Measurements from ENCODE around the gene PFDN4.

Gene PFDN4

GRCh38 chr20:54172532-54172855 is 35.4 kb upstream of the PFDN4 start:
- no peak overlapping the region for H4K91ac ChIP-seq (ENCODE audit: low read length)
- peak overlapping the region; percentile 17 for H3K4me2 ChIP-seq (ENCODE audit: low read length, poor library complexity, severe bottlenecking)
- H3K4ac ChIP-seq (ENCODE audit: low read depth in 1 of 2, low read length in 2 of 2), result no peak overlapping the region
- H4K8ac ChIP-seq (ENCODE audit: low read length), result no peak overlapping the region
- DNase-seq, result no peak
- no peaks in the 10 kb centered on the region for H3K9me3 ChIP-seq (ENCODE audit: control insufficient read depth, low read length)
- no peak overlapping the region for H2AK5ac ChIP-seq (ENCODE audit: low read length, severe bottlenecking)
- H3K4me1 ChIP-seq (ENCODE audit: control insufficient read depth, insufficient read depth, low read depth, low read length), result peaks cover 19% of the 10 kb centered on the region
- H3K27me3 ChIP-seq (ENCODE audit: control insufficient read depth in 1 of 2, insufficient read depth in 1 of 2, low read length in 2 of 2), result peaks cover 66 to 75% of the 10 kb centered on the region in 2 experiments
- H3K18ac ChIP-seq (ENCODE audit: low read depth in 1 of 2, low read length in 2 of 2), result no peak overlapping the region
- no peak overlapping the region for H2BK15ac ChIP-seq (ENCODE audit: low read depth, poor library complexity, severe bottlenecking)
- H3K79me1 ChIP-seq (replicated peaks; ENCODE audit: low read length, poor library complexity, severe bottlenecking), result no peaks in the 10 kb centered on the region
- WGBS, result 17% methylated on average over 12 of the region's 12 CpGs
- no peak overlapping the region for H2BK12ac ChIP-seq (ENCODE audit: low read length in 2 of 2)
- no peak overlapping the region for H2BK5ac ChIP-seq (ENCODE audit: low read depth, low read length, poor library complexity, severe bottlenecking)
- H2AFZ ChIP-seq (ENCODE audit: low read depth, low read length), result no peak overlapping the region
- H3K4me3 ChIP-seq (ENCODE audit: insufficient read depth in 1 of 2, low read depth in 1 of 2, low read length in 2 of 2), result peak overlapping the region in 1 of 2 experiments; percentile 46
- H3K14ac ChIP-seq (ENCODE audit: low read length in 2 of 2), result no peak overlapping the region
- H3K36me3 ChIP-seq (ENCODE audit: control insufficient read depth in 1 of 2, insufficient read depth in 2 of 2, low read depth in 1 of 2, low read length in 2 of 2), result no peaks in the 10 kb centered on the region
- no peak overlapping the region for H2BK120ac ChIP-seq (ENCODE audit: low read depth, low read length)
- no peak overlapping the region for H3K23ac ChIP-seq (ENCODE audit: low read length in 2 of 2)
- H3K27ac ChIP-seq (ENCODE audit: low read length, poor library complexity, severe bottlenecking), result no peak overlapping the region
- H3K9ac ChIP-seq (ENCODE audit: low read length), result no peak overlapping the region

GRCh38 chr20:54172856-54173652 is 34.8 kb upstream of the PFDN4 start:
- Histone ChIP-seq H3K18ac (ENCODE audit: low read depth in 1 of 2, low read length in 2 of 2) (no peak overlapping the region), H3K9me3 (ENCODE audit: control insufficient read depth, low read length) (no peaks in the 10 kb centered on the region), H2BK120ac (ENCODE audit: low read depth, low read length) (no peak overlapping the region), H3K4ac (ENCODE audit: low read depth in 1 of 2, low read length in 2 of 2) (no peak overlapping the region), H2BK15ac (ENCODE audit: low read depth, poor library complexity, severe bottlenecking) (no peak overlapping the region), H3K14ac (ENCODE audit: low read length in 2 of 2) (no peak overlapping the region), H3K27ac (ENCODE audit: low read length, poor library complexity, severe bottlenecking) (no peak overlapping the region), H3K36me3 (ENCODE audit: control insufficient read depth in 1 of 2, insufficient read depth in 2 of 2, low read depth in 1 of 2, low read length in 2 of 2) (no peaks in the 10 kb centered on the region), H3K4me3 (ENCODE audit: insufficient read depth in 1 of 2, low read depth in 1 of 2, low read length in 2 of 2) (peak overlapping the region in 1 of 2 experiments; percentile 46), H2BK12ac (ENCODE audit: low read length in 2 of 2) (no peak overlapping the region), H4K91ac (ENCODE audit: low read length) (no peak overlapping the region), H3K4me1 (ENCODE audit: control insufficient read depth, insufficient read depth, low read depth, low read length) (peaks cover 19% of the 10 kb centered on the region), H2BK5ac (ENCODE audit: low read depth, low read length, poor library complexity, severe bottlenecking) (no peak overlapping the region), H2AK5ac (ENCODE audit: low read length, severe bottlenecking) (no peak overlapping the region), H2AFZ (ENCODE audit: low read depth, low read length) (no peak overlapping the region), H3K79me1 (replicated peaks; ENCODE audit: low read length, poor library complexity, severe bottlenecking) (no peaks in the 10 kb centered on the region), H3K4me2 (ENCODE audit: low read length, poor library complexity, severe bottlenecking) (peak overlapping the region; percentile 17), H4K8ac (ENCODE audit: low read length) (no peak overlapping the region), H3K27me3 (ENCODE audit: control insufficient read depth in 1 of 2, insufficient read depth in 1 of 2, low read length in 2 of 2) (peaks cover 64 to 70% of the 10 kb centered on the region in 2 experiments), H3K23ac (ENCODE audit: low read length in 2 of 2) (no peak overlapping the region), H3K9ac (ENCODE audit: low read length) (no peak overlapping the region)
- 3% methylated on average over 63 of the region's 66 CpGs for WGBS
- DNase-seq, result no peak

- Histone ChIP-seq H3K79me1 (replicated peaks; ENCODE audit: low read length, poor library complexity, severe bottlenecking) (no peaks in the 10 kb centered on the region), H3K4ac (ENCODE audit: low read depth in 1 of 2, low read length in 2 of 2) (no peak within 1 kb of the TSS), H3K23ac (ENCODE audit: low read length in 2 of 2) (no peak within 1 kb of the TSS), H4K91ac (ENCODE audit: low read length) (no peak within 1 kb of the TSS), H2BK12ac (ENCODE audit: low read length in 2 of 2) (no peak within 1 kb of the TSS), H2BK5ac (ENCODE audit: low read depth, low read length, poor library complexity, severe bottlenecking) (no peak within 1 kb of the TSS), H3K36me3 (ENCODE audit: control insufficient read depth in 1 of 2, insufficient read depth in 2 of 2, low read depth in 1 of 2, low read length in 2 of 2) (no peaks in the 10 kb centered on the region), H3K4me1 (ENCODE audit: control insufficient read depth, insufficient read depth, low read depth, low read length) (peaks cover 19% of the 10 kb centered on the region), H2BK120ac (ENCODE audit: low read depth, low read length) (no peak within 1 kb of the TSS), H2AFZ (ENCODE audit: low read depth, low read length) (no peak within 1 kb of the TSS), H2BK15ac (ENCODE audit: low read depth, poor library complexity, severe bottlenecking) (no peak within 1 kb of the TSS), H3K14ac (ENCODE audit: low read length in 2 of 2) (no peak within 1 kb of the TSS), H3K4me3 (ENCODE audit: insufficient read depth in 1 of 2, low read depth in 1 of 2, low read length in 2 of 2) (peak within 1 kb of the TSS; percentile 36 to 46), H2AK5ac (ENCODE audit: low read length, severe bottlenecking) (no peak within 1 kb of the TSS), H3K4me2 (ENCODE audit: low read length, poor library complexity, severe bottlenecking) (peak within 1 kb of the TSS; percentile 79), H3K9ac (ENCODE audit: low read length) (no peak within 1 kb of the TSS), H3K27ac (ENCODE audit: low read length, poor library complexity, severe bottlenecking) (no peak within 1 kb of the TSS), H3K27me3 (ENCODE audit: control insufficient read depth in 1 of 2, insufficient read depth in 1 of 2, low read length in 2 of 2) (peaks cover 60 to 65% of the 10 kb centered on the region in 2 experiments), H3K18ac (ENCODE audit: low read depth in 1 of 2, low read length in 2 of 2) (no peak within 1 kb of the TSS), H3K9me3 (ENCODE audit: control insufficient read depth, low read length) (no peaks in the 10 kb centered on the region), H4K8ac (ENCODE audit: low read length) (no peak within 1 kb of the TSS)
- DNase-seq, result no peak
- 4% methylated on average over 52 of the region's 61 CpGs for WGBS
Measured at GRCh38 chr20:54173653-54174456, 34.0 kb upstream of the PFDN4 start, which contains the start of gene CYP24A1. CYP24A1 (minus strand) TSS chr20:54173986; CDS start chr20:54173579, 407 bp downstream.

Data from mesenchymal stem cell (in vitro differentiated cells and primary cell).